ENCODE results near the gene CPM.
"Not testable (repeated sequence)": the region's sequence is repeated elsewhere in the genome, so short reads cannot be mapped to it uniquely, and the experiment has no call there.

DNA sequence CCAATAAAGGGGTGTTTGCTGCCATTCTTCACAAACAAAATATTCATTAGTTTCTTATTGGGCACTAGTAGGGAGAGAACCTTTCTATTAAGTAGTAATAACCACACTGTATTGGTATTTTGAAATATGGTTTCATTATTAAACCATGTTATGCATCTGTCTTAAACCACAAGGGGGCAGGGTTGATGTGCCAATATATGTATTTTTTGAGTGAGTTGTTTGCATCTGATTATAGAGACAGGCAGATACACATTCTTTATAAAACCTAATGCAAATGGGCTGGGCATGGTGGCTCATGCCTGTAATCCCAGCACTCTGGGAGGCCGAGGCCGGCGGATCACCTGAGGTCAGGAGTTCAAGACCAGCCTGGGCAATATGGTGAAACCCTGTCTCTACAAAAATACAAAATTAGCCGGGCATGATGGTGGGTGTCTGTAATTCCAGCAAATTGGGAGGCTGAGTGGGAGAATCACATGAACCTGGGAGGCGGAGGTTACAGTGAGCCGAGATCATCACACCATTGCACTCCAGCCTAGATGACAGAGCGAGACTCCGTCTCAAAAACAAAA is 69.0 kb downstream of the CPM start:
- TF ChIP-seq, protein P1, sequence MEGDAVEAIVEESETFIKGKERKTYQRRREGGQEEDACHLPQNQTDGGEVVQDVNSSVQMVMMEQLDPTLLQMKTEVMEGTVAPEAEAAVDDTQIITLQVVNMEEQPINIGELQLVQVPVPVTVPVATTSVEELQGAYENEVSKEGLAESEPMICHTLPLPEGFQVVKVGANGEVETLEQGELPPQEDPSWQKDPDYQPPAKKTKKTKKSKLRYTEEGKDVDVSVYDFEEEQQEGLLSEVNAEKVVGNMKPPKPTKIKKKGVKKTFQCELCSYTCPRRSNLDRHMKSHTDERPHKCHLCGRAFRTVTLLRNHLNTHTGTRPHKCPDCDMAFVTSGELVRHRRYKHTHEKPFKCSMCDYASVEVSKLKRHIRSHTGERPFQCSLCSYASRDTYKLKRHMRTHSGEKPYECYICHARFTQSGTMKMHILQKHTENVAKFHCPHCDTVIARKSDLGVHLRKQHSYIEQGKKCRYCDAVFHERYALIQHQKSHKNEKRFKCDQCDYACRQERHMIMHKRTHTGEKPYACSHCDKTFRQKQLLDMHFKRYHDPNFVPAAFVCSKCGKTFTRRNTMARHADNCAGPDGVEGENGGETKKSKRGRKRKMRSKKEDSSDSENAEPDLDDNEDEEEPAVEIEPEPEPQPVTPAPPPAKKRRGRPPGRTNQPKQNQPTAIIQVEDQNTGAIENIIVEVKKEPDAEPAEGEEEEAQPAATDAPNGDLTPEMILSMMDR (IDR thresholded peaks at IDR 0.05; ENCODE audit: insufficient read depth, low read length) = peak; percentile 30
- TF ChIP-seq SPI1 (IDR thresholded peaks at IDR 0.05; ENCODE audit: borderline replicate concordance, low read depth) = not testable (repeated sequence)
- TF ChIP-seq, protein P2, sequence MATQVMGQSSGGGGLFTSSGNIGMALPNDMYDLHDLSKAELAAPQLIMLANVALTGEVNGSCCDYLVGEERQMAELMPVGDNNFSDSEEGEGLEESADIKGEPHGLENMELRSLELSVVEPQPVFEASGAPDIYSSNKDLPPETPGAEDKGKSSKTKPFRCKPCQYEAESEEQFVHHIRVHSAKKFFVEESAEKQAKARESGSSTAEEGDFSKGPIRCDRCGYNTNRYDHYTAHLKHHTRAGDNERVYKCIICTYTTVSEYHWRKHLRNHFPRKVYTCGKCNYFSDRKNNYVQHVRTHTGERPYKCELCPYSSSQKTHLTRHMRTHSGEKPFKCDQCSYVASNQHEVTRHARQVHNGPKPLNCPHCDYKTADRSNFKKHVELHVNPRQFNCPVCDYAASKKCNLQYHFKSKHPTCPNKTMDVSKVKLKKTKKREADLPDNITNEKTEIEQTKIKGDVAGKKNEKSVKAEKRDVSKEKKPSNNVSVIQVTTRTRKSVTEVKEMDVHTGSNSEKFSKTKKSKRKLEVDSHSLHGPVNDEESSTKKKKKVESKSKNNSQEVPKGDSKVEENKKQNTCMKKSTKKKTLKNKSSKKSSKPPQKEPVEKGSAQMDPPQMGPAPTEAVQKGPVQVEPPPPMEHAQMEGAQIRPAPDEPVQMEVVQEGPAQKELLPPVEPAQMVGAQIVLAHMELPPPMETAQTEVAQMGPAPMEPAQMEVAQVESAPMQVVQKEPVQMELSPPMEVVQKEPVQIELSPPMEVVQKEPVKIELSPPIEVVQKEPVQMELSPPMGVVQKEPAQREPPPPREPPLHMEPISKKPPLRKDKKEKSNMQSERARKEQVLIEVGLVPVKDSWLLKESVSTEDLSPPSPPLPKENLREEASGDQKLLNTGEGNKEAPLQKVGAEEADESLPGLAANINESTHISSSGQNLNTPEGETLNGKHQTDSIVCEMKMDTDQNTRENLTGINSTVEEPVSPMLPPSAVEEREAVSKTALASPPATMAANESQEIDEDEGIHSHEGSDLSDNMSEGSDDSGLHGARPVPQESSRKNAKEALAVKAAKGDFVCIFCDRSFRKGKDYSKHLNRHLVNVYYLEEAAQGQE (IDR thresholded peaks at IDR 0.05; ENCODE audit: insufficient replicate concordance, low read depth) = not testable (repeated sequence)

Measured in HL-60 (cell line).